GM12874 (cell line): ENCODE data around the gene KHDC3L.

ENCODE experiments used
- TF ChIP-seq, protein P1 (sequence below): IDR thresholded peaks from 2 replicates; pipeline ENCODE4 v1.5.1; 2011; ENCODE audit warnings: low read depth, mild to moderate bottlenecking, control low read depth, low read length, moderate library complexity; ENCODE audit not compliant: insufficient read depth

Gene KHDC3L

DNA sequence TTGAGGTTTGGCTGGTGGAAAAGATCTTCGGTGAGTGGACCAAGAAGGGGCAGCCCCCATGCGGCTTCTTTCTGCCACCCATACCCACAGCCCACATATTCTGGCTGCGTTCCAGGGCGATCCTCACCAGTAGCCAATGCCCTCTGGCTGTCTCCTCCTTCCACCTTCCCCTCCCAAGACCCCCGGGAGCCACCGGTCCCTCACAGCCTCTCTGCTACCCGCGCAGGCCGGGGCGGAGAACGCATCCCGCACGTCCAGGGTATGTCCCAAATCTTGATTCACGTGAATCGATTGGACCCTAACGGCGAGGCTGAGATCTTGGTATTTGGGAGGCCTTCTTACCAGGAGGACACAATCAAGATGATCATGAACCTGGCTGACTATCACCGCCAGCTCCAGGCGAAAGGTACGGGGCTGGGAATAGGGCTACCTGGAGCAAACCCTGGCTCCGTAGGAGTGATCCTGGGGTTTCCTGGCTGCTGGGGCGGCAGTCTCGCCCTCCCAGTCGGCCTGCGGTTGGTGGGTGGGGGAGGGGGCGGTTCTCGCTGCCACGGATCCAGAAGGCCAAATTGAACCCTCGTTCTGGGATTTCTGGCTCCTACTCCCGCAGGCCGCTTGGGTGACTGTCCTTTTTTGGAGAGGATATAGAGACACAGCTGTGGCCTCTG is 545 bp downstream of the KHDC3L start:
- TF ChIP-seq, protein P1, sequence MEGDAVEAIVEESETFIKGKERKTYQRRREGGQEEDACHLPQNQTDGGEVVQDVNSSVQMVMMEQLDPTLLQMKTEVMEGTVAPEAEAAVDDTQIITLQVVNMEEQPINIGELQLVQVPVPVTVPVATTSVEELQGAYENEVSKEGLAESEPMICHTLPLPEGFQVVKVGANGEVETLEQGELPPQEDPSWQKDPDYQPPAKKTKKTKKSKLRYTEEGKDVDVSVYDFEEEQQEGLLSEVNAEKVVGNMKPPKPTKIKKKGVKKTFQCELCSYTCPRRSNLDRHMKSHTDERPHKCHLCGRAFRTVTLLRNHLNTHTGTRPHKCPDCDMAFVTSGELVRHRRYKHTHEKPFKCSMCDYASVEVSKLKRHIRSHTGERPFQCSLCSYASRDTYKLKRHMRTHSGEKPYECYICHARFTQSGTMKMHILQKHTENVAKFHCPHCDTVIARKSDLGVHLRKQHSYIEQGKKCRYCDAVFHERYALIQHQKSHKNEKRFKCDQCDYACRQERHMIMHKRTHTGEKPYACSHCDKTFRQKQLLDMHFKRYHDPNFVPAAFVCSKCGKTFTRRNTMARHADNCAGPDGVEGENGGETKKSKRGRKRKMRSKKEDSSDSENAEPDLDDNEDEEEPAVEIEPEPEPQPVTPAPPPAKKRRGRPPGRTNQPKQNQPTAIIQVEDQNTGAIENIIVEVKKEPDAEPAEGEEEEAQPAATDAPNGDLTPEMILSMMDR, result no peak

GRCh38 chr6:73363537-73363875 is 1.0 kb downstream of the KHDC3L start:
- TF ChIP-seq, protein P1, result no peak

- TF ChIP-seq, protein P1, result no peak
Measured at GRCh38 chr6:73364121-73364520, 1.7 kb downstream of the KHDC3L start.

- TF ChIP-seq, protein P1, result no peak
Measured at GRCh38 chr6:73364549-73364948, 2.1 kb downstream of the KHDC3L start.

DNA sequence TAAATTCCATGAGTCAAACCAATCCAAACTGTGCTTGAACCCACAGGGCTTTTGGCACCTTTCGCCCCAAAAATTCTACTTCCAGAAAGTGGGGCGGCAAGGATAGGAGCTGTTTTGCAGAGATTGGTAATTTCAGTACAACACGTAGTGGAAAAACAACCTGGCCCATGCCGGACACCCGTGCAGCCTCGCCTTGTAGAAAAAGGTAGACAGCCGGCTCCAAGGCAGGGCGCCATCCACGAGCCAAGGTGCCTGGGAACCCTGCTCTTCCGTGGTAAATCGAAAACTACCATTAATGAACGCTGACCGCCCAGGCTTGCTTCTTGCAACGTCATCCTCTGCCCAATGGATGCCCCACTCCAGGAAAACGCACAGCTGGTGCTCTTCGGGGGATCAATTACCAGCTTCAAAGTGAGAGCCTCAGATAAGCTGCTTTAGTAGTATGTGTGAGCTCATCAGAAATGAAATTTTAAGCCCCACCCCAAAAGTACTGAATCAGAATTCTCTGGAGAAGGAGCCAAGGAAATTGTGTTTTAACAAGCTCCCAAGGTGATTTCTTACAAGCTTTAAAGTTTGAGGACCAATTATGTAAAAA is 5.4 kb downstream of the KHDC3L start:
- TF ChIP-seq, protein P1, result no peak

DNA sequence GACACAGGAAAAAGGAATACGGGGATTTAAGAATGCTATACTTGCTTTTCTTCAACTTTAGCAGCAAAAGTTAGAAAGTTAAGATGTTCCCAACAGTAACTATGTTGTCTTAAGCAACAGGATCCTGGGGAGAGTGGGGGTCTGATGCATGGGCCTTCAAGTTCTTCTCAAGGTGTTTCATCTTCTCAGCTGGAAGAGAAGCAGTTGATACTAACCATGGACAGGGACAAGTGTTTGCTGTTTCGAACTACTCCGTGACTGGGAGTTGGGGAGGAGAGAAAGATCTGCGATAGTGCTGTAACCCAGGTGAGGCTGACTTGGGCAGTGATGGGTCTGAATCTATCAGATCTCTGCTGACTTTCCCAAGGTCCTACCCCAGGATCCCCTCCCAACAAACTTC is 6.2 kb downstream of the KHDC3L start:
- TF ChIP-seq, protein P1, result no peak

DNA sequence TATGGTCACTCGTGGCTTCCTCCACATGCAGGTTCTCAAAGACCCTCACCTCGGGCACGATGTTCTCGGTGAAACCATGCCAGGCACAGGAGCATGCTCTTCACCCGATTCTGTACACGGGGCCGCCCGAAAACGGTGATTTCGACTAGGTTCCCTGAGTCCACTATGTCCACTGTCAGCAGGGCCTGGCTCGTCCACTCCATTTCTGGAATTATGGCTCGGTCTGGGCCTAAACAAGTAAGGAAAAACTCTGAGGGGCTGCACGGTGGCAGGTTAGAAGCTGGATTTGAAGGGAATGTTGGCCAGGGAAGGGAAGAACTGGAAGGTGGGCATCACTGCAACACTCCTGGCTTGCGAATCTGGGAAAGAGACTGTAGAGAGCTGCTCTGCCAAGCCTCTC is 6.7 kb downstream of the KHDC3L start:
- TF ChIP-seq, protein P1, result no peak
